Jurkat, Clone E6-1 (cell line): ENCODE data around the gene CNDP2.

ENCODE experiments used
- DNase-seq: peaks from one replicate; pipeline ENCODE4 v3.0.0-alpha.2; 2011; ENCODE audit warnings: low read depth, low spot score
- H3K4me3 ChIP-seq: 2 replicates; pipeline ENCODE4 v1.5.1; 2011; ENCODE audit warnings: mild to moderate bottlenecking, low read length, control low read depth, moderate library complexity

CNDP2 gene

GRCh38 chr18:74528913-74529312 lies 32.8 kb downstream of the CNDP2 start:
- DNase-seq: no peak
- no peak overlapping the region for H3K4me3 ChIP-seq

- DNase-seq: no peak
Observed at GRCh38 chr18:74529378-74529777, 33.2 kb downstream of the CNDP2 start.

GRCh38 chr18:74529811-74530583 lies 33.8 kb downstream of the CNDP2 start:
- H3K4me3 ChIP-seq: no peak overlapping the region
- no peak for DNase-seq

More at GRCh38 chr18:74529378-74529777, 33.2 kb downstream of the CNDP2 start:
- H3K4me3 ChIP-seq: no peak overlapping the region

GRCh38 chr18:74530584-74530862 lies 34.4 kb downstream of the CNDP2 start:
- no peak for DNase-seq
- no peak overlapping the region for H3K4me3 ChIP-seq

GRCh38 chr18:74531043-74531442 lies 34.9 kb downstream of the CNDP2 start:
- no peak for DNase-seq
- no peak overlapping the region for H3K4me3 ChIP-seq

GRCh38 chr18:74532511-74533025 lies 36.4 kb downstream of the CNDP2 start:
- H3K4me3 ChIP-seq: no peak overlapping the region
- no peak for DNase-seq

- DNase-seq: no peak
- no peak overlapping the region for H3K4me3 ChIP-seq
Observed at GRCh38 chr18:74533666-74534065, 37.5 kb downstream of the CNDP2 start.

GRCh38 chr18:74534150-74534969 lies 38.2 kb downstream of the CNDP2 start, which contains the start of gene CNDP1:
Gene CNDP1 (plus strand): TSS chr18:74534500. CDS start chr18:74534668, 168 bp downstream.
- DNase-seq: no peak
- no peak within 1 kb of the TSS for H3K4me3 ChIP-seq

GRCh38 chr18:74534981-74535649 lies 39.0 kb downstream of the CNDP2 start:
- DNase-seq: no peak
- no peak overlapping the region for H3K4me3 ChIP-seq

GRCh38 chr18:74539289-74539688 lies 43.1 kb downstream of the CNDP2 start:
- H3K4me3 ChIP-seq: no peak overlapping the region
- no peak for DNase-seq

- H3K4me3 ChIP-seq: no peak overlapping the region
- peak; percentile 41 for DNase-seq
Observed at GRCh38 chr18:74540652-74541421, 44.7 kb downstream of the CNDP2 start.

GRCh38 chr18:74541703-74542555 lies 45.8 kb downstream of the CNDP2 start:
- DNase-seq: no peak
- no peak overlapping the region for H3K4me3 ChIP-seq

GRCh38 chr18:74544898-74545297 lies 48.7 kb downstream of the CNDP2 start:
- no peak for DNase-seq
- H3K4me3 ChIP-seq: no peak overlapping the region

GRCh38 chr18:74546007-74546406 lies 49.8 kb downstream of the CNDP2 start:
- no peak for DNase-seq
- no peak overlapping the region for H3K4me3 ChIP-seq

GRCh38 chr18:74546751-74547530 lies 50.8 kb downstream of the CNDP2 start:
- DNase-seq: no peak
- H3K4me3 ChIP-seq: no peak overlapping the region

- H3K4me3 ChIP-seq: no peak overlapping the region
- no peak for DNase-seq
Observed at GRCh38 chr18:74547860-74548259, 51.7 kb downstream of the CNDP2 start.

GRCh38 chr18:74549591-74550104 lies 53.5 kb downstream of the CNDP2 start:
- no peak for DNase-seq
- no peak overlapping the region for H3K4me3 ChIP-seq
